GM23338 (cell line): ENCODE measurements around the gene E2F3. TPM values are rescaled to one million over a fixed set of nuclear protein-coding genes. Genes with fewer than 3 reads are reported as not detected.

ENCODE experiments used
- ATAC-seq: fragments of 200-7000 bp; cut with Tn5 transposase; 3 replicates; pipeline ENCODE4 v1.9.1; 2020
- DNase-seq: peaks from one replicate; pipeline ENCODE4 v3.0.0-alpha.2; 2015; ENCODE audit warnings: low spot score
- H2AFZ ChIP-seq: fragments of 200-600 bp; sonication (generic); 2 replicates; pipeline ENCODE4 v1.8.0; 2016; ENCODE audit warnings: antibody characterized with exemption, mild to moderate bottlenecking, moderate library complexity
- H3F3A ChIP-seq: fragments of 200-600 bp; sonication (generic); replicated peaks from 2 replicates; pipeline ENCODE4 v1.8.0; 2017; ENCODE audit warnings: antibody characterized with exemption, mixed run types, low read depth
- H3K27ac ChIP-seq: fragments of 200-600 bp; sonication (generic); 2 replicates; pipeline ENCODE4 v1.6.1; 2016; ENCODE audit warnings: low read depth
- H3K27me3 ChIP-seq: fragments of 200-600 bp; sonication (generic); 2 replicates; pipeline ENCODE4 v1.8.0; 2016; ENCODE audit warnings: mild to moderate bottlenecking, mixed run types, moderate library complexity; ENCODE audit not compliant: insufficient read depth
- H3K36me3 ChIP-seq: fragments of 200-600 bp; sonication (generic); 2 replicates; pipeline ENCODE4 v1.8.0; 2016; ENCODE audit warnings: mild to moderate bottlenecking; ENCODE audit not compliant: insufficient read depth
- H3K4me1 ChIP-seq: fragments of 200-600 bp; sonication (generic); 2 replicates; pipeline ENCODE4 v1.8.0; 2016; ENCODE audit warnings: mild to moderate bottlenecking, moderate library complexity; ENCODE audit not compliant: insufficient read depth
- H3K4me2 ChIP-seq: fragments of 200-600 bp; sonication (generic); 2 replicates; pipeline ENCODE4 v1.7.1; 2017; ENCODE audit warnings: mixed run types
- H3K4me3 ChIP-seq: fragments of 200-600 bp; sonication (generic); 2 replicates; pipeline ENCODE4 v1.6.1; 2016; ENCODE audit warnings: mixed run types
- H3K79me2 ChIP-seq: fragments of 200-600 bp; sonication (generic); replicated peaks from 2 replicates; pipeline ENCODE4 v1.8.0; 2017; ENCODE audit warnings: mild to moderate bottlenecking; ENCODE audit not compliant: insufficient read depth
- H3K9me2 ChIP-seq: fragments of 200-600 bp; sonication (generic); 2 replicates; pipeline ENCODE4 v1.8.0; 2017; ENCODE audit not compliant: insufficient read depth
- H4K20me1 ChIP-seq: fragments of 200-600 bp; sonication (generic); replicated peaks from 2 replicates; pipeline ENCODE4 v1.8.0; 2017; ENCODE audit warnings: mild to moderate bottlenecking; ENCODE audit not compliant: insufficient read depth
- H3K27ac Mint-ChIP-seq: 2 replicates; pipeline ENCODE4 v1.8.0; 2020; ENCODE audit warnings: inconsistent platforms, mild to moderate bottlenecking, moderate library complexity, mixed read lengths
- H3K27me3 Mint-ChIP-seq: 3 replicates; pipeline ENCODE4 v1.8.0; 2022; ENCODE audit warnings: low read depth, mild to moderate bottlenecking, moderate library complexity, mixed read lengths, inconsistent platforms; ENCODE audit not compliant: insufficient read depth, poor library complexity
- H3K36me3 Mint-ChIP-seq: 3 replicates; pipeline ENCODE4 v1.8.0; 2021; ENCODE audit warnings: low read depth, mild to moderate bottlenecking, inconsistent platforms, moderate library complexity, mixed read lengths
- H3K4me1 Mint-ChIP-seq: 3 replicates; pipeline ENCODE4 v1.8.0; 2020; ENCODE audit warnings: mild to moderate bottlenecking, inconsistent platforms, mixed read lengths
- H3K4me3 Mint-ChIP-seq: 3 replicates; pipeline ENCODE4 v1.8.0; 2021; ENCODE audit warnings: moderate library complexity, mild to moderate bottlenecking, inconsistent platforms, mixed read lengths
- H3K9me3 Mint-ChIP-seq: 3 replicates; pipeline ENCODE4 v1.8.0; 2020; ENCODE audit warnings: moderate library complexity, mild to moderate bottlenecking, inconsistent platforms, mixed read lengths
- CREB1 ChIP-seq: fragments of 250-450 bp; sonication (Bioruptor Pico); IDR thresholded peaks from 2 replicates; pipeline ENCODE4 v1.5.0; 2020; ENCODE audit warnings: low read depth, mild to moderate bottlenecking, moderate library complexity
- EZH2 ChIP-seq: fragments of 200-600 bp; sonication (generic); IDR thresholded peaks from one replicate; pipeline ENCODE4 v1.8.0; 2017; ENCODE audit warnings: antibody characterized with exemption, mild to moderate bottlenecking, low read depth; ENCODE audit not compliant: unreplicated experiment
- EZH2phosphoT487 ChIP-seq: fragments of 200-600 bp; sonication (generic); IDR thresholded peaks from one replicate; pipeline ENCODE4 v1.8.1; 2018; ENCODE audit warnings: antibody characterized with exemption; ENCODE audit not compliant: unreplicated experiment
- JUNB ChIP-seq: IDR thresholded peaks from one replicate; pipeline ENCODE4 v1.6.1; 2016; ENCODE audit warnings: antibody characterized with exemption; ENCODE audit not compliant: unreplicated experiment
- NANOG ChIP-seq: IDR thresholded peaks from 2 replicates; pipeline ENCODE4 v1.6.1; 2016; ENCODE audit warnings: antibody characterized with exemption, borderline replicate concordance
- POLR2AphosphoS5 ChIP-seq: IDR thresholded peaks from 2 replicates; pipeline ENCODE4 v1.6.1; 2016; ENCODE audit warnings: antibody characterized with exemption, low read depth
- STAT1 ChIP-seq: IDR thresholded peaks from one replicate; pipeline ENCODE4 v1.6.1; 2016; ENCODE audit warnings: antibody characterized with exemption; ENCODE audit not compliant: unreplicated experiment
- ZNF114 ChIP-seq: fragments of 250-450 bp; sonication (Bioruptor Pico); IDR thresholded peaks from 2 replicates; pipeline ENCODE4 v1.5.0; 2020; ENCODE audit warnings: mild to moderate bottlenecking, moderate library complexity
- ZNF331 ChIP-seq: fragments of 250-450 bp; sonication (Bioruptor Pico); IDR thresholded peaks from 2 replicates; pipeline ENCODE4 v1.5.0; 2020; ENCODE audit warnings: low read depth, mild to moderate bottlenecking, moderate library complexity
- polyA plus RNA-seq: library from polyadenylated mRNA; unstranded; fragments of >200 nt; fragmentation: Nextera tagmentation; extraction: Ambion mirVana; gene quantifications from 2 replicates; pipeline ENCODE4 v1.2.1, GENCODE V29; 2016
- total RNA-seq: library from RNA; depleted of rRNA; stranded (reverse); fragments of >200 nt; shearing (Covaris generic); gene quantifications from 2 replicates; pipeline ENCODE4 v1.2.3, GENCODE V29; 2014
- TF ChIP-seq, protein P1 (sequence below): fragments of 250-450 bp; sonication (Bioruptor Pico); IDR thresholded peaks from 2 replicates; pipeline ENCODE4 v1.5.0; 2020; ENCODE audit warnings: mild to moderate bottlenecking, moderate library complexity
- TF ChIP-seq, protein P2 (sequence below), 2 experiments: fragments of 200-600 bp in 1 of 2; sonication (generic) in 1 of 2; conservative IDR thresholded peaks; 2 replicates each; pipeline versions ENCODE4 v1.5.1 to v1.6.1; 2016 to 2017; ENCODE audit warnings: antibody characterized with exemption in 2 of 2, low read depth in 2 of 2, mild to moderate bottlenecking in 2 of 2, moderate library complexity in 1 of 2
- TF ChIP-seq, protein P3 (sequence below): IDR thresholded peaks from 2 replicates; pipeline ENCODE4 v1.6.1; 2016; ENCODE audit warnings: antibody characterized with exemption
- TF ChIP-seq, protein P4 (sequence below): IDR thresholded peaks from one replicate; pipeline ENCODE4 v1.6.1; 2018; ENCODE audit warnings: antibody characterized with exemption; ENCODE audit not compliant: unreplicated experiment

The E2F3 gene
- total and polyA plus RNA-seq, 2 experiments from 2014 or later: 27.2 to 33.5 TPM

DNA sequence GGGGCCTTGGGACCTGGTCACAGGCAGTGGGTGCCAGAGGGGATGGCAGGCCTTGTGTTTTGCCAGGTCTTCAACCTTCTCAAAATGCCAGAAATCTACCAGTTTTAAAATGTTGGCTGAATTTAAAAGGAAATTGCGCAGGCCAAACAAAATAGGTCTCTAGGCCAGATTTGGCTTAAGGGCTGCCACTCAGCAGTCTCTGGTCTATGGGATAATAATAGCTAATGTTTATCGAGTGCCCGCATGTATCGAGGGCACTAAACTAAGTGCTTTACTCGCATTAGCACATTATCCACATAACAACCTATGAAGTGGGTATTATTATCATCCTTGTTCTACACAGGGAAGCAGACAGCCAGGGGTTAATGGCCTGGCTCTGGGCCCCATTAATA, 11.0 kb downstream of the E2F3 start:
- H3K4me1 Mint-ChIP-seq: peaks cover 73% of the 10 kb centered on the region

More for the DNA sequence above, 11.0 kb downstream of the E2F3 start:
- peaks cover 56% of the 10 kb centered on the region for H3K4me1 ChIP-seq
- H3K4me3 Mint-ChIP-seq: no peak overlapping the region
- no peak for ATAC-seq
- H3K27me3 ChIP-seq: no peaks in the 10 kb centered on the region
- 0 out of 2 replicates have a peak, but pooled peaks cover 3% of the 10 kb centered on the region for H3F3A ChIP-seq
- H3K79me2 ChIP-seq: peaks cover 100% of the 10 kb centered on the region
- DNase-seq: no peak
- H4K20me1 ChIP-seq: peaks cover 95% of the 10 kb centered on the region
- H3K9me3 Mint-ChIP-seq: no peaks in the 10 kb centered on the region
- H3K27ac ChIP-seq: 0 out of 2 replicates have a peak overlapping the region, but pooled peaks have one; percentile 6
- TF ChIP-seq POLR2AphosphoS5 (no peak), EZH2 (no peak), NANOG (no peak), CREB1 (CRISPR knock-in tag) (no peak), ZNF114 (CRISPR knock-in tag) (no peak), JUNB (no peak), EZH2phosphoT487 (no peak), ZNF331 (CRISPR knock-in tag) (no peak), STAT1 (no peak)
- TF ChIP-seq, protein P1, sequence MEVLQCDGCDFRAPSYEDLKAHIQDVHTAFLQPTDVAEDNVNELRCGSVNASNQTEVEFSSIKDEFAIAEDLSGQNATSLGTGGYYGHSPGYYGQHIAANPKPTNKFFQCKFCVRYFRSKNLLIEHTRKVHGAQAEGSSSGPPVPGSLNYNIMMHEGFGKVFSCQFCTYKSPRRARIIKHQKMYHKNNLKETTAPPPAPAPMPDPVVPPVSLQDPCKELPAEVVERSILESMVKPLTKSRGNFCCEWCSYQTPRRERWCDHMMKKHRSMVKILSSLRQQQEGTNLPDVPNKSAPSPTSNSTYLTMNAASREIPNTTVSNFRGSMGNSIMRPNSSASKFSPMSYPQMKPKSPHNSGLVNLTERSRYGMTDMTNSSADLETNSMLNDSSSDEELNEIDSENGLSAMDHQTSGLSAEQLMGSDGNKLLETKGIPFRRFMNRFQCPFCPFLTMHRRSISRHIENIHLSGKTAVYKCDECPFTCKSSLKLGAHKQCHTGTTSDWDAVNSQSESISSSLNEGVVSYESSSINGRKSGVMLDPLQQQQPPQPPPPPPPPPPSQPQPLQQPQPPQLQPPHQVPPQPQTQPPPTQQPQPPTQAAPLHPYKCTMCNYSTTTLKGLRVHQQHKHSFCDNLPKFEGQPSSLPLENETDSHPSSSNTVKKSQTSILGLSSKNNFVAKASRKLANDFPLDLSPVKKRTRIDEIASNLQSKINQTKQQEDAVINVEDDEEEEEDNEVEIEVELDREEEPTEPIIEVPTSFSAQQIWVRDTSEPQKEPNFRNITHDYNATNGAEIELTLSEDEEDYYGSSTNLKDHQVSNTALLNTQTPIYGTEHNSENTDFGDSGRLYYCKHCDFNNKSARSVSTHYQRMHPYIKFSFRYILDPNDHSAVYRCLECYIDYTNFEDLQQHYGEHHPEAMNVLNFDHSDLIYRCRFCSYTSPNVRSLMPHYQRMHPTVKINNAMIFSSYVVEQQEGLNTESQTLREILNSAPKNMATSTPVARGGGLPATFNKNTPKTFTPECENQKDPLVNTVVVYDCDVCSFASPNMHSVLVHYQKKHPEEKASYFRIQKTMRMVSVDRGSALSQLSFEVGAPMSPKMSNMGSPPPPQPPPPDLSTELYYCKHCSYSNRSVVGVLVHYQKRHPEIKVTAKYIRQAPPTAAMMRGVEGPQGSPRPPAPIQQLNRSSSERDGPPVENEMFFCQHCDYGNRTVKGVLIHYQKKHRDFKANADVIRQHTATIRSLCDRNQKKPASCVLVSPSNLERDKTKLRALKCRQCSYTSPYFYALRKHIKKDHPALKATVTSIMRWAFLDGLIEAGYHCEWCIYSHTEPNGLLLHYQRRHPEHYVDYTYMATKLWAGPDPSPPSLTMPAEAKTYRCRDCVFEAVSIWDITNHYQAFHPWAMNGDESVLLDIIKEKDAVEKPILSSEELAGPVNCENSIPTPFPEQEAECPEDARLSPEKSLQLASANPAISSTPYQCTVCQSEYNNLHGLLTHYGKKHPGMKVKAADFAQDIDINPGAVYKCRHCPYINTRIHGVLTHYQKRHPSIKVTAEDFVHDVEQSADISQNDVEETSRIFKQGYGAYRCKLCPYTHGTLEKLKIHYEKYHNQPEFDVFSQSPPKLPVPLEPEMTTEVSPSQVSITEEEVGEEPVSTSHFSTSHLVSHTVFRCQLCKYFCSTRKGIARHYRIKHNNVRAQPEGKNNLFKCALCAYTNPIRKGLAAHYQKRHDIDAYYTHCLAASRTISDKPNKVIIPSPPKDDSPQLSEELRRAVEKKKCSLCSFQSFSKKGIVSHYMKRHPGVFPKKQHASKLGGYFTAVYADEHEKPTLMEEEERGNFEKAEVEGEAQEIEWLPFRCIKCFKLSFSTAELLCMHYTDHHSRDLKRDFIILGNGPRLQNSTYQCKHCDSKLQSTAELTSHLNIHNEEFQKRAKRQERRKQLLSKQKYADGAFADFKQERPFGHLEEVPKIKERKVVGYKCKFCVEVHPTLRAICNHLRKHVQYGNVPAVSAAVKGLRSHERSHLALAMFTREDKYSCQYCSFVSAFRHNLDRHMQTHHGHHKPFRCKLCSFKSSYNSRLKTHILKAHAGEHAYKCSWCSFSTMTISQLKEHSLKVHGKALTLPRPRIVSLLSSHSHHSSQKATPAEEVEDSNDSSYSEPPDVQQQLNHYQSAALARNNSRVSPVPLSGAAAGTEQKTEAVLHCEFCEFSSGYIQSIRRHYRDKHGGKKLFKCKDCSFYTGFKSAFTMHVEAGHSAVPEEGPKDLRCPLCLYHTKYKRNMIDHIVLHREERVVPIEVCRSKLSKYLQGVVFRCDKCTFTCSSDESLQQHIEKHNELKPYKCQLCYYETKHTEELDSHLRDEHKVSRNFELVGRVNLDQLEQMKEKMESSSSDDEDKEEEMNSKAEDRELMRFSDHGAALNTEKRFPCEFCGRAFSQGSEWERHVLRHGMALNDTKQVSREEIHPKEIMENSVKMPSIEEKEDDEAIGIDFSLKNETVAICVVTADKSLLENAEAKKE (CRISPR knock-in tag): no peak
- TF ChIP-seq, protein P2, sequence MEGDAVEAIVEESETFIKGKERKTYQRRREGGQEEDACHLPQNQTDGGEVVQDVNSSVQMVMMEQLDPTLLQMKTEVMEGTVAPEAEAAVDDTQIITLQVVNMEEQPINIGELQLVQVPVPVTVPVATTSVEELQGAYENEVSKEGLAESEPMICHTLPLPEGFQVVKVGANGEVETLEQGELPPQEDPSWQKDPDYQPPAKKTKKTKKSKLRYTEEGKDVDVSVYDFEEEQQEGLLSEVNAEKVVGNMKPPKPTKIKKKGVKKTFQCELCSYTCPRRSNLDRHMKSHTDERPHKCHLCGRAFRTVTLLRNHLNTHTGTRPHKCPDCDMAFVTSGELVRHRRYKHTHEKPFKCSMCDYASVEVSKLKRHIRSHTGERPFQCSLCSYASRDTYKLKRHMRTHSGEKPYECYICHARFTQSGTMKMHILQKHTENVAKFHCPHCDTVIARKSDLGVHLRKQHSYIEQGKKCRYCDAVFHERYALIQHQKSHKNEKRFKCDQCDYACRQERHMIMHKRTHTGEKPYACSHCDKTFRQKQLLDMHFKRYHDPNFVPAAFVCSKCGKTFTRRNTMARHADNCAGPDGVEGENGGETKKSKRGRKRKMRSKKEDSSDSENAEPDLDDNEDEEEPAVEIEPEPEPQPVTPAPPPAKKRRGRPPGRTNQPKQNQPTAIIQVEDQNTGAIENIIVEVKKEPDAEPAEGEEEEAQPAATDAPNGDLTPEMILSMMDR (conservative IDR thresholded peaks at IDR 0.05; ENCODE audit: low read depth in 2 of 2): no peak
- TF ChIP-seq, protein P3, sequence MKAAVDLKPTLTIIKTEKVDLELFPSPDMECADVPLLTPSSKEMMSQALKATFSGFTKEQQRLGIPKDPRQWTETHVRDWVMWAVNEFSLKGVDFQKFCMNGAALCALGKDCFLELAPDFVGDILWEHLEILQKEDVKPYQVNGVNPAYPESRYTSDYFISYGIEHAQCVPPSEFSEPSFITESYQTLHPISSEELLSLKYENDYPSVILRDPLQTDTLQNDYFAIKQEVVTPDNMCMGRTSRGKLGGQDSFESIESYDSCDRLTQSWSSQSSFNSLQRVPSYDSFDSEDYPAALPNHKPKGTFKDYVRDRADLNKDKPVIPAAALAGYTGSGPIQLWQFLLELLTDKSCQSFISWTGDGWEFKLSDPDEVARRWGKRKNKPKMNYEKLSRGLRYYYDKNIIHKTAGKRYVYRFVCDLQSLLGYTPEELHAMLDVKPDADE: no peak
- TF ChIP-seq, protein P4, sequence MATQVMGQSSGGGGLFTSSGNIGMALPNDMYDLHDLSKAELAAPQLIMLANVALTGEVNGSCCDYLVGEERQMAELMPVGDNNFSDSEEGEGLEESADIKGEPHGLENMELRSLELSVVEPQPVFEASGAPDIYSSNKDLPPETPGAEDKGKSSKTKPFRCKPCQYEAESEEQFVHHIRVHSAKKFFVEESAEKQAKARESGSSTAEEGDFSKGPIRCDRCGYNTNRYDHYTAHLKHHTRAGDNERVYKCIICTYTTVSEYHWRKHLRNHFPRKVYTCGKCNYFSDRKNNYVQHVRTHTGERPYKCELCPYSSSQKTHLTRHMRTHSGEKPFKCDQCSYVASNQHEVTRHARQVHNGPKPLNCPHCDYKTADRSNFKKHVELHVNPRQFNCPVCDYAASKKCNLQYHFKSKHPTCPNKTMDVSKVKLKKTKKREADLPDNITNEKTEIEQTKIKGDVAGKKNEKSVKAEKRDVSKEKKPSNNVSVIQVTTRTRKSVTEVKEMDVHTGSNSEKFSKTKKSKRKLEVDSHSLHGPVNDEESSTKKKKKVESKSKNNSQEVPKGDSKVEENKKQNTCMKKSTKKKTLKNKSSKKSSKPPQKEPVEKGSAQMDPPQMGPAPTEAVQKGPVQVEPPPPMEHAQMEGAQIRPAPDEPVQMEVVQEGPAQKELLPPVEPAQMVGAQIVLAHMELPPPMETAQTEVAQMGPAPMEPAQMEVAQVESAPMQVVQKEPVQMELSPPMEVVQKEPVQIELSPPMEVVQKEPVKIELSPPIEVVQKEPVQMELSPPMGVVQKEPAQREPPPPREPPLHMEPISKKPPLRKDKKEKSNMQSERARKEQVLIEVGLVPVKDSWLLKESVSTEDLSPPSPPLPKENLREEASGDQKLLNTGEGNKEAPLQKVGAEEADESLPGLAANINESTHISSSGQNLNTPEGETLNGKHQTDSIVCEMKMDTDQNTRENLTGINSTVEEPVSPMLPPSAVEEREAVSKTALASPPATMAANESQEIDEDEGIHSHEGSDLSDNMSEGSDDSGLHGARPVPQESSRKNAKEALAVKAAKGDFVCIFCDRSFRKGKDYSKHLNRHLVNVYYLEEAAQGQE: no peak
- peaks cover 6% of the 10 kb centered on the region for H3K27me3 Mint-ChIP-seq
- H3K36me3 Mint-ChIP-seq: peaks cover 30% of the 10 kb centered on the region
- H3K9me2 ChIP-seq: no peaks in the 10 kb centered on the region
- no peak overlapping the region for H3K4me2 ChIP-seq
- no peak overlapping the region for H3K4me3 ChIP-seq
- H3K27ac Mint-ChIP-seq: no peak overlapping the region
- no peaks in the 10 kb centered on the region; the same call in 1 of the 2 replicates for H3K36me3 ChIP-seq
- no peak overlapping the region for H2AFZ ChIP-seq
